GM12872 (cell line): ENCODE results near the gene CCDC141.

Experiments used
- CTCF ChIP-seq: IDR thresholded peaks from 3 replicates; pipeline ENCODE4 v1.5.1; 2011; ENCODE audit warnings: low read depth, mild to moderate bottlenecking, low read length, moderate library complexity; ENCODE audit not compliant: insufficient read depth

CCDC141 gene

DNA sequence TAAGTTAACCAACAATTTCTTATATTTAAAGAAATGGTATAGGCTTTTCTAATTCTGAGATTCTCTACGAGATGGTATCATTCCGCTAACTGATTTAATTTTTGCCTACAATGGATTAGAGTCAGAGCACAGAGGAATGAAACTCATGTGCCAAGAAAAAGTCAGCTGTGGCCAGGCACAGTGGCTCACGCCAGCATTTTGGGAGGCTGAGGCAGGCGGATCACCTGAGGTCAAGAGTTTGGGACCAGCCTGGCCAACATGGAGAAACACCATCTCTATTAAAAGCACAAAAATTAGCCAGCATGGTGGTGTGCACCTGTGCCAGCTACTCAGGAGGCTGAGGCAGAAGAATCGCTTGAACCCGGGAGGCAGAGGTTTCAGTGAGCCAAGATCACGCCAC is 225.8 kb downstream of the CCDC141 start:
- TF ChIP-seq CTCF = no peak

DNA sequence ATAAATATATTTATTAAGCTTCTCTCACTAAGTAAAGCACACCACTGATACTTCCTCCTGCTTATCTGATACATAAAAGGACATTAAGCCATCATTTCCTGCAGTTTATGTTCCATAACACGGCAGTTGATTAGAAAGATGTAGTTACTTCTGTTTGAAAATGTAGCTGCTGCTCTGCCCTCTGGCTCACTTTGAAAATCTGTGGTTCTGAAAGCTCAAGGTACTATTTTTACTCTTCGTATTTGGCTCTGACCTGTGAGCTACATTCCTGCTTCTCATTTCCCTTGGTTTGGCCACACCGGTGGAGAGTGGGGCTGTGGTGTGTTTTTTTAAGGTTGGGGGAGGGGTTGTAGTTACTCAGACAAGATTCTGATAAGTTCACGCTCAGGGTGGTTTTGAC is 229.9 kb downstream of the CCDC141 start:
- TF ChIP-seq CTCF = no peak

DNA sequence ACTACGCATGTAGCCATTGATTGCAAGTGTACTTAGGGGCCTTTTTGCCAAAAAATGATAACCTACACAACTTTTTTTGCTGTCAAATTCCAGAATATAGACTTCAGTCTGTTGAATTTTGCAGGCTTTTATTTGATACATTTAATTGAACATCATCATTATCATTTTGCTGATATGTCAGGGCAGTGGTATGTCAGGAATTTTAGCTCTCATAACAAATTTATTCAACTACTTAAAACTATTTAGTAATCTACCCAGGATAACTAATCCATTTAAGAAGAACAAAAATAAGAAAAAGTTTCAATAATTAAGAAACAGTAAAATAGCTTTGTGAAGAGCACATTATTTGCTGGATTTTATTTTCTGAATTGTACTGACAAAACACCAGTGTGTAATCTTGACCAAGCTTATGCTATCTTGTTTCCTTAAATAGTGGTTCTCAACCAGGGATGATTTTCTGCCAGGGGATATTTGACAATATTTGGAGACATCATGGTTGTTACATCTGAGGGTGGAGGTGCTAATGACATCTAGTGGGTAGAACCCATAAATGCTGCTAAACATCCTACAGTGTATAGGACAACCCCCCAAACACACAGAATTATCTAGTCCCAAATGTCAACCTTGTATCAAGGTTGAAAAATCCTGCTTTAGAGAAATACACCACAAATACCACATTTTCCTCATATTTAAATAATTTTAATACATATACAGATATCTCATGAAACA is 230.6 kb downstream of the CCDC141 start:
- no peak for TF ChIP-seq CTCF

- no peak for TF ChIP-seq CTCF
These were observed 238.0 kb downstream of the CCDC141 start for GRCh38 chr2:178811901-178812300.

DNA sequence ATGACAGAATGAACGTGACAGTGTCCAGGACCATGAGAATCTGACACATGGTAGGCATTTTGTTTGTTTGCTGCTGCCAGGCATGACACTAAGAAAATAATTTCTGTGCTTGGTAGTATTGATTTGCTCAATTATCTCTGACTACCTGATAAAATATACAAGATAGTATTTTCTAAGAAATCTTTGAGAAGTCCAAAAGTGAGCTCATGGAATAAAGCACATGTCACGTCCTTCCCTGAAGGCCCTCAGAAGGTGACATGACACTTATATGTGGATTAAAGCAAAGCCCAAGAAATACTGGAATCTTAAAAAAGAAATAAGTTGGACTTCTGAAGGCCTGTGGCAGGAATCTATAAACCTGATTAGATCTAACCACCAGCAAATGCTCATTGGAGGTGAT is 238.9 kb downstream of the CCDC141 start:
- no peak for TF ChIP-seq CTCF

- no peak for TF ChIP-seq CTCF
These were observed 239.5 kb downstream of the CCDC141 start for GRCh38 chr2:178810422-178810821.

DNA sequence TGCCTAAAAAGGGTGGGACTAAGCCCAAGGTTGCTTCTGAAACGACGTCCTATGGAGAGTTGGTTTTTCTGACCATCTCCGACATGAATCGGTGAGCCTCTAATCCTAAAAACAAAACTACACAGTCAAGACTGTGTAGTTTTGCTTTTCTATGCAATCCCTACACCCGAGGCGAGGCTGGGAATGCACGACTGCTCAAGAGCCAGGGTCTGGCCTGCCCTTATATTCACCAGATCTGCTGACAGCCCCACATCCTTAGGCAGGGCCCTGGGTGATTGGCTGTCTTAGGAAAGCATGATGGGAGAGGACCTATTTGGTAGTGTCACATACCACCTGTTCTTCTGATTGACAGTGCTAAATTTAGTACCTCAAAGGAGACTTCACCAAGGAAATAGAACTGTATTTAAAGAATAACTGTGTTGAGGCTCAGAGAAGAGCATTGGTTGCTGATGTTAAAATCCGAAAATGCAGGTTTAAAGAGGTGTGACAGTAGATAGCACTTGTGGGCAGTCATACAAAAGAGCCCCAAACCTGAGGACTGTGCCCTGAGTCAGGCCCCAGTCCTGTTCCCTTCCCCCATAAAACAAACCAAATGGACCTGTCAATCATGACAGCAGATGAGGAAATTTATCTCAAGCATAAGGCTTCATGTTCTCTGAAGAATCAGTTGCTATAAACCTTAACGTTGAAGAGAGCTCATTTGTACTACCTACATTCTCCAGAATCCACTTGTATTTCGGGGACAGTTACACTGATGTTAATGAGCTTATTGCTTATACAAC is 242.5 kb downstream of the CCDC141 start, which contains the start of gene TTN:
Gene TTN (minus strand): TSS at position 197 of the 782 bp plus-strand sequence. CDS start 2,781 bp downstream, outside the sequence.
- TF ChIP-seq CTCF = no peak
